Stimulated activated naive CD4-positive, alpha-beta T cell treated with Interleukin-2 at 50 U/mL for 16 hours (primary cell): ENCODE results near the gene LRWD1.

Source experiments
- DNase-seq: peaks from one replicate; lab custom pipeline; 2025; lab: John Stamatoyannopoulos, UW

Gene LRWD1

GRCh38 chr7:102464577-102465280 lies at the start of gene LRWD1, which contains the start of gene ALKBH4:
LRWD1 (plus strand) TSS chr7:102464984; CDS start chr7:102465081, 97 bp downstream.
ALKBH4 (minus strand) TSS chr7:102464863; CDS start chr7:102464836, 27 bp downstream.
- peak; percentile 94 for DNase-seq

DNA sequence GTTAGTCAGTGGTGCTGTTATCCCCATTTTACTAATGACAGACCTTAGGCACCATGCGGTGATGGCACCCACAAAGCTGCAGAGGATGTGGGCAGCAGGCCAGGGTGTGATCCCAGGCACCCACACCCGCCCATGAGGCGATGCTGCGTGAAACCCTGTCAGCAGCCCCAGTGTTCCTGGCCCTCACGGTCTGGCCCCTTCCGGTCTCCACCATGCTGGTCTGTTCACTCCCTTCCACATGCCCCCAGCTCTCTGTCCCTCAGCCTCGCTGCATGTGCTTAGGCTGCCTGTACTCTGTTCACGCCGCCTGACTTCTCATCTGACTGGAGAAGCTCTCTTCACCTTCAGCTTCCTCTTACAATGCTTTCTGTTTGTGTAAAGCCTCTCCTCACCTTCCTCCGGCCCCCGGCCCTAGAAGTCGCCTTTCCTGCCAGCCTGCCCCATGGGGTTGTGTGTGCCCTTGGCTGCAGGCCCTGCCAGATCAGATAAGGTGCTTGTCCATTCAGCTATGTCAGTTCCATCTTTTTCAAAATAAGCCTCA lies 49.0 kb upstream of the LRWD1 start:
- peak; percentile 55 for DNase-seq

GRCh38 chr7:102416406-102416805 lies 48.4 kb upstream of the LRWD1 start:
- DNase-seq = no peak

DNA sequence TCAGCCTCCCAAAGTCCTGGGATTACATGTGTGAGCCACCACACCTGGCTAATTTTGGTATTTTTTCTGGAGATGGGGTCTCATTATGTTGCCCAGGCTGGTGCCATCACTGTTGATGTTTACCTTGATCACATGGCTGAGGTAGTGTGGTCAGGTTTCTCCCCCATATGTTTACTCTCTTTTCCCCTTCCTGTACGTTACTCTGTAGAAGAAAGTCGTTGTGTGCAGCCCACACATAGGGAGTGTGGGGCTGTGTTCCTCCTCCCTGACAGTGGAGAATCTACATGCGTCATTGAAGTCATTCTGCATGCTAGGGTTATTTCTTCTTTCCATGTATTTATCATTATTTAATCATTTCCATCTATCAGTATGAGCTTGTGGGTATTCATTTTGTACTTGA lies 47.7 kb upstream of the LRWD1 start:
- DNase-seq = no peak

- DNase-seq = no peak
These were observed 46.2 kb upstream of the LRWD1 start for GRCh38 chr7:102418592-102418991.

GRCh38 chr7:102421706-102422240 lies 43.0 kb upstream of the LRWD1 start:
- no peak for DNase-seq

DNA sequence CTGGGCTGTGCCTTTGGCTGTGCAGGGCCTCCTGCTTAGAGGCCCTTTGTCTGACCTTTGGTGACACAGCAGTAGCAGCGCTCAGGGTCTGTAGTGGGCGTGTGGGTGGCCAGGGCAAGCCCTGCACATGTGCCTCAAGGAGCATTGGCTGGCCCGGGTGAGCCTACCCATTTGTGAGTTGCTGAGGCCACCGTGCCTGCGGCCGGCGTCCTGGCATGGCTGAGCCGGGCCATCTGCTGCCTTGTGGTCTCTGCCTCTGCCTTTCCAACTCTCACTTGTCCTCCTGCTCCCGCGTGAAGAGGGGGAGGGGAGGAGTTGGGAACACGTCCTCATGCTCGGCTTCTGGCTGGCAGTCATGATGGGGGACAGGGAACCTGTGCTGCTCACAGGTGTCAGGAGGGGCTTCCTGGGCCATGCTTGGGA lies 40.6 kb upstream of the LRWD1 start:
- no peak for DNase-seq

- no peak for DNase-seq
These were observed 40.0 kb upstream of the LRWD1 start for GRCh38 chr7:102424787-102425218.

GRCh38 chr7:102425639-102426267 lies 39.0 kb upstream of the LRWD1 start:
- DNase-seq = peak; percentile 84

- peak; percentile 77 for DNase-seq
These were observed 38.3 kb upstream of the LRWD1 start for GRCh38 chr7:102426268-102427018.

DNA sequence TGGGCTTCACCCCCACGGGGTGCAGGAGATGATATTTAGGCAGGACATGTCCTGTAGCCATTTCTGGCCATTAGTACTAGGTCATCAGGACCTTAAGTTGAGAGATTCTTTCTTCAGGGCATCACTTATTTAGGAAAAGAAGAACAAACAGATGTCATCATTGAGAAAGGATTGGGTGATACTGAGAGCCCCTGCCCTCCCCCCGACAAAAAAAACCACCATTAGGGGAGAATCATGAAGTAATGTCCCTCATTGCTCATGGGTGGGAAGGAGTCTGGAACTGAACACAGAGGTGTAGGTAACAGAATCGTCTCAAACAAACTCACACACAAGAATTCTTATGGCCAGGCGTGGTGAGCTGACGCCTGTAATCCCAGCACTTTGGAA lies 37.8 kb upstream of the LRWD1 start:
- DNase-seq = no peak

DNA sequence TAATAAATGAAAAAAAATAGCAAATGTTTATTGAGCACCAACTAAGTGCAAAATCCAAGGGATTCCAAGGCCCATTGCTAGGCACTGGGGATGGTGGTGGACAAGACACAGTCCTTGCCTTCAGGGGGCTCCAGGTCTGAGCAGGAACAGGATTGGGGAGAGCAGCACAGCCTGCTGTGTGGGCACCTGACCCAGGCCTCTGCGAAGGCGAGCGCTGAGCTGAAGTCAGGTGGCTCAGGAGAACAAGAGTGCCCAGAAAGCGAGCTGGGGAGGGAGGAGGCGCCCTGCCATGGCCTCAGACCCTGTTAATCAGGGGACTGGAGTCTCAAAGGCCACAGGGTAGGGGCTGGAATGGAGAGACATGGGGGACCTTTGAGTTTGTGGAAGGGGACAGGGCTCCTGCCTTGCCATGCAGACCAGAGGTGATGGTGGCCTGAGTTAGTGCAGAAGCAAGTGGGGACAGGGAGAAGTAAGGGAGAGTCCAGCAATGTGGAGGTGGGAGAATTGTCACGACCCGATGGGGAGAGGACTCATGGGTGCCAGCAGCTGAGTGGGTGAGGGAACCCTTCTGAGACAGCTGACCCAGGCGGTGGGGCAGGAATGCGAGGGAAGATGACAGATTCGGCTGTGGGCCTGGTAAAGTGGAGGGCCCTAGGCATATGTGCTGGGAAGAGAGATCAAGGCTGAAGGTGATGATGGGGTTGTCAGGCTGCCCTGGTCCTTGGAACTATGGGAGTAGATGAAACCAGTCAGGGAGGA lies 35.5 kb upstream of the LRWD1 start:
- DNase-seq = no peak

- DNase-seq = peak; percentile 46
These were observed 33.0 kb upstream of the LRWD1 start for GRCh38 chr7:102431617-102432298.

GRCh38 chr7:102432442-102433218 lies 32.2 kb upstream of the LRWD1 start:
- DNase-seq = no peak

- DNase-seq = peak; percentile 80
These were observed 31.4 kb upstream of the LRWD1 start, which contains the start of gene ORAI2 for GRCh38 chr7:102433219-102434038. ORAI2 (plus strand) TSS chr7:102433575; CDS start chr7:102438957, 5,382 bp downstream.

DNA sequence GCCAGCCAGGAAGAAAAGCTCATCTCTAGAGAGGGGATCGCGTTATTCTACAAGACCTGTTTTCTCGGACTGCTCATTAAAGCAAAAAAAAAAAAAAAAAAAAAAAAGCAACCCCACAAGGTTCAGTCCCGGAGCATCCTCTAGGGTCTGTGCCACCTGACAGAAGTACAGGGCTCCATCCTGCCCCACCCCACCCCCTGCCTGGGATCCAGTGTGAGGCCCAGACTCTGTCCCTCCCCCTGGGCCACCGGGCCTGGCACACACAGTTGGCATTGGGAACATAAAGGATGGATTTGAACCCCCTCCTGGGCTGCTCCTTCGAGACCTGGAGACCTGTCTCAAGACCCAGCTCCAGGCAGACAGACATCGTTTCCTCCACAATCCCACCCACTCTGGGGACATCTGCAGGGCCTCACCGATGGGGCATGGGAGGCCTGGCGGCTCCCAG lies 30.7 kb upstream of the LRWD1 start:
- DNase-seq = no peak

DNA sequence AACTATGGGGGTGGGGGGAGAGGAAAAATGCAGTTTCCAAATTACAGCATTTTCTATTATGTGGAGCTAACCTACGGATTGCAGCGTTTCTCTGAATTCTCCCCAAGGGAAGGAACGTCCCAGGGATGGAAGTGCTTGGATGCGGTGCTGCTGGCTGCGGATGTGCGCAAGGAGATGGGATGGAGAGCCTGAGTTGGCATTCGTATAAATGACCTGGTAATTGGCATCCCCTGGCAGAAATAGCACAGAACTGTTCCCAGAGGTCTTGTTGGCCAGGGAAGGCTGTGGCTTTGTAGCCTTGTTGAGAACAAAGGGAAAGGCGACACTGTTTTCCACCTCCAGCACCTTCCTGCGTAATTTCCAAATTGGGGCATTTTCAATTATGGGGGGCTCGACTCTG lies 28.7 kb upstream of the LRWD1 start:
- no peak for DNase-seq

GRCh38 chr7:102439963-102440795 lies 24.6 kb upstream of the LRWD1 start:
- no peak for DNase-seq
